GM12873 (cell line): ENCODE data around the gene HHEX.

Experiments used
- TF ChIP-seq, protein P1 (sequence below): IDR thresholded peaks from 2 replicates; pipeline ENCODE4 v1.5.1; 2012; ENCODE audit warnings: low read depth, mild to moderate bottlenecking, moderate library complexity, low read length, control low read depth; ENCODE audit not compliant: insufficient read depth; ENCODE audit errors: missing control alignments

HHEX gene

DNA sequence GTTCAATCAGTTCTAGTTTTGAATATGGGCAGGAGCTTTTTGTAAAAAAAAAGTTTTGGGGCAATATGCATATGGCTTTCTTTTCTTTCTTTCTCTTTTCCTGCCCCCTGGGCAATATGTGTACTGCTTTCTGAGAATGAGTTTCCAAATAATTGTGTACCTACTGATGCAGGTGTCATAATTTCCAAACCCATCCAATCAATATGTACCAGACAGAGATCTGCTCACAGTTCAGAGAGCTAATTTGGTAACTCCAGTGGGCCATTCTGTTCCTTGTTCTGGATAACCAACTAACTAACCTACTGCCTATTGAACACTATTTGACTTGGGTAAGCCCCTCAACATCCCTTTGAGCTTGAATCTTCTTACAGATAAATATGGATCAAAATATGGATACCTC is 32.6 kb downstream of the HHEX start:
- TF ChIP-seq, protein P1, sequence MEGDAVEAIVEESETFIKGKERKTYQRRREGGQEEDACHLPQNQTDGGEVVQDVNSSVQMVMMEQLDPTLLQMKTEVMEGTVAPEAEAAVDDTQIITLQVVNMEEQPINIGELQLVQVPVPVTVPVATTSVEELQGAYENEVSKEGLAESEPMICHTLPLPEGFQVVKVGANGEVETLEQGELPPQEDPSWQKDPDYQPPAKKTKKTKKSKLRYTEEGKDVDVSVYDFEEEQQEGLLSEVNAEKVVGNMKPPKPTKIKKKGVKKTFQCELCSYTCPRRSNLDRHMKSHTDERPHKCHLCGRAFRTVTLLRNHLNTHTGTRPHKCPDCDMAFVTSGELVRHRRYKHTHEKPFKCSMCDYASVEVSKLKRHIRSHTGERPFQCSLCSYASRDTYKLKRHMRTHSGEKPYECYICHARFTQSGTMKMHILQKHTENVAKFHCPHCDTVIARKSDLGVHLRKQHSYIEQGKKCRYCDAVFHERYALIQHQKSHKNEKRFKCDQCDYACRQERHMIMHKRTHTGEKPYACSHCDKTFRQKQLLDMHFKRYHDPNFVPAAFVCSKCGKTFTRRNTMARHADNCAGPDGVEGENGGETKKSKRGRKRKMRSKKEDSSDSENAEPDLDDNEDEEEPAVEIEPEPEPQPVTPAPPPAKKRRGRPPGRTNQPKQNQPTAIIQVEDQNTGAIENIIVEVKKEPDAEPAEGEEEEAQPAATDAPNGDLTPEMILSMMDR: no peak

DNA sequence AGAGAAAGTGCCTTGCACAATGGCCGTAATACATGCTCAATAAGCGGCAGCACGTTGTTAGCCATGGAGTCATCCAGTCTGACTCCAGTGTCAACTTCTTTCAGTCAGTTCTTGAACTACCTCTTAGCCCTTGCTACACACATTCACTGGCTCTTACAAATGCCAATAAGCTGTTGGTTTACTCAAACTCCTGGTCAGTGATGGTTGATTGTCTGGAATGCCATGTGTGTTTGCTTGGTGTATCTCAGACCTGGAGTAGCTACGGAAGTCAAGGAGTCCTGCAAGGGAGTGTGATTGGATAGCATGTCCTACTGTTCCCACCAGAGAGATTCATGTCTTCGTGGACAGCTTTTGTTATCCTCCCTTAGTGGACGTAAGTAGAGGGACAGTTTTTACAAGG is 37.4 kb downstream of the HHEX start:
- TF ChIP-seq, protein P1: no peak

DNA sequence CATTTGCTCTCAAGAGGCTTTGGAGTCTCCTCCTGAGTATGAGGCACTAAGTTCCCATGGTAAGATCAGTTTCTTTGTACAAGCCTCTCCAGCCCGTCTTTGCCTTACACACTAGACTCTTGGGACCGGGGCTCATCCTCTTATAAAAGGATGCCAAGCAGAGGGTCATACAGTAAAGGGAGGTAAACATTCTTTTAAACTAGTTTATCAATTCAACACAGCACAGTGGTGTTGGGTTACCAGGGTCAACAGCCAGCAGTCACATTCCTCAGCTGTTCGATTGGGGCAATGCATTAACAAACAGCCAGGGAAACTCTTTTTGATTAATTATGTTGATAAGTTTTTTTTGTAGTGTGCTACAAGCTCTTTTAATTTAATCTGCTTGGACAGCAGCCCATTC is 37.8 kb downstream of the HHEX start:
- TF ChIP-seq, protein P1: no peak

DNA sequence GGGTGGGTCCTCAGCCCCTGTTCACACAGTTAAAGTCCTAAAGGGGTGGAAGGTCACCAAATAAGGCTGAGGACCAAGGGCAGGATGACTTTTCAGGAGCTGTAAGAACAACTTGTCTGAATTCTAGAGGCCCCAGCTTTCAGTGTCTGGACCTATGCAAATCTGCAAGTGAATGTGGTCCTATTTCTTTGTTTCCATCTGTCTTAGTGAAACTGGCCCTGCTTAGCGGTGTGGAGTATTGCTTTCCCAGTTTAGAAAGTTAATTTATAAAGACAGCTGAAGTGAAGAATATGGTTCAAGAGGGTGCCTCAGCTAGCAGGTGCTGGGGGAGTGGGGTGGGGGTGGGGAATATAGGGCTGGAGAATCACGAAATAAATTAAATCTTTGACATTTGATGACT is 40.1 kb downstream of the HHEX start:
- TF ChIP-seq, protein P1: no peak

DNA sequence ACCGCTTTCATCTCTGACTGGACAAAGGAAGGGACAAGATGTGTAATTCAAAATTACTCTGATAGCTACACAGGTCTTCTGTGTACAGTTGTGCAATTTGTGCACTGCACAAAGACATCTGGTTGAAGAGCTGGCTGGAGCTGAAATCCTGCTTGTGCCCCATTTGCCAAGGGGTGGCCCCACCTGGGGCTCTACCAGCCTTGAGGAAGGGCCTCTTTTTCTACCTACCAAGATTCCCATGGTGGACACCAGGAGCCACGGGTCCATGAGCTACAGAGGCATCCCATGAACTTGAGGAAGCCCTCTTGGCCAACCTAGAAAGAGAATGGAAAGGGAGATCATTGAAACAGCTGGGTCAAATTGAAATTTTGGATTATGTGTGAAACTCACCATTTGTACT is 43.2 kb downstream of the HHEX start:
- TF ChIP-seq, protein P1: no peak

DNA sequence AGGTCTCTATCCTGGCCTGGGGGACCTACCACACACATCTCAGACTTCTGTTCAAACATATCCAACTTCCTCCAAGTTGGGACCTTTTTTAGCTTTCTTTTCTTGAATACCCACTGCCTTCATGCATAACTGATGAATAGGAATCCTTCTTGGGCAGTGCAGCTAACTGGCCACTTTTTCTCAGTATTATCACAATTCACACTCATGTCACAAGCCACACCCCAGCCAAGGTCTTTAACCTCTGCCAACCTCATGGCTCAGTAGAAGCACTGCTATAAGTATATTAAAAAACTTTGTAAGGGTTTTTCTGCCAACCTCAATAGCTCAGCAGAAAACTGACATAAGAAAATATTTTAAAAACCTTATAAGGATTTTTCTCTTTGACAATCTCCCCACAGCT is 44.5 kb downstream of the HHEX start:
- TF ChIP-seq, protein P1: no peak

DNA sequence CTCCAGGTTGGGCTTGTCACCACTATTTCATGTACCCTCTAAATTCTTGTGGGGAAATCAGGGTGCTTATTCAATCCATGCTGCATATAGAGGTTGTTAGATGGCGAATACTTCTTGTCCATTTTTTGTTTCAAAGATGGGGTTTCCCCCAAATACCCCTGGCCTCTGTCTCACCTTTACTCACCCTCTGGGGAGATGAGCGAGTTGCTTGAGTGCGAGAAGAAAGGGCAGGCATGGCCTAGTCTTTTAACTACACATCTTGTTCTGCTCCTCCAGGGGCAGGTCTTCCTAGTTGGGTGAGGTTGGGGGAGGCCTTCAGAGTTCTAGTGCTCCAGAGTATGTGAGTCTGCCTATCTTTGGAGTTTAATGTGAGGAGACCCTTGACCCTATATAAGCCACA is 46.2 kb downstream of the HHEX start:
- TF ChIP-seq, protein P1: no peak

DNA sequence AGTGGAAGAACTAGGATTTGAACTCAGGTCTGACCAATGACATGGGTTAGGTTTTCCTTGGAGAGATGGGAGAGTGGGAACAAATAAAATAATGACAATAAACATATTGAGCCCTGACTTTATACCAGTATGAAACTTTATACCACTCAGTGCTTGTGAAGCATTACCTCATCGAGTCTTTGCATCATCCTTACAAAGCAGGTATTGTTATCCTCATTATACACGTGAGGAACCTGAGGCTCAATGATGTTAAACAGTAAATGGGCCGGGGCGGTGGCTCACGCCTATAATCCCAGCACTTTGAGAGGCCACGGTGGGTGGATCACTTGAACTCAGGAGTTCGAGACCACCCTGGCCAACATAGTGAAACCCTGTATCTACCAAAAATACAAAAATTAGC is 47.7 kb downstream of the HHEX start:
- TF ChIP-seq, protein P1: no peak
